ENCODE measurements around the gene LDB3.

The LDB3 gene

GRCh38 chr10:86699991-86700840, 31.9 kb downstream of the LDB3 start:
- H3K4me3 ChIP-seq (ENCODE audit: low read length) = no peak overlapping the region
- DNase-seq (ENCODE audit: low read depth) = no peak
- no peak for TF ChIP-seq CTCF (conservative IDR thresholded peaks at IDR 0.05; ENCODE audit: low read depth, low read length)

GRCh38 chr10:86700851-86701617, 32.7 kb downstream of the LDB3 start:
- TF ChIP-seq CTCF (conservative IDR thresholded peaks at IDR 0.05; ENCODE audit: low read depth, low read length) = no peak
- no peak overlapping the region for H3K4me3 ChIP-seq (ENCODE audit: low read length)
- DNase-seq (ENCODE audit: low read depth) = no peak

GRCh38 chr10:86703176-86703575, 34.9 kb downstream of the LDB3 start:
- TF ChIP-seq CTCF (conservative IDR thresholded peaks at IDR 0.05; ENCODE audit: low read depth, low read length) = no peak
- no peak for DNase-seq (ENCODE audit: low read depth)
- no peak overlapping the region for H3K4me3 ChIP-seq (ENCODE audit: low read length)

GRCh38 chr10:86705139-86705538, 36.8 kb downstream of the LDB3 start:
- DNase-seq (ENCODE audit: low read depth) = no peak
- H3K4me3 ChIP-seq (ENCODE audit: low read length) = no peak overlapping the region
- TF ChIP-seq CTCF (conservative IDR thresholded peaks at IDR 0.05; ENCODE audit: low read depth, low read length) = no peak

- TF ChIP-seq CTCF (conservative IDR thresholded peaks at IDR 0.05; ENCODE audit: low read depth, low read length) = no peak
- DNase-seq (ENCODE audit: low read depth) = no peak
Observed at GRCh38 chr10:86705905-86706304, 37.6 kb downstream of the LDB3 start.

GRCh38 chr10:86706401-86706841, 38.1 kb downstream of the LDB3 start:
- no peak for TF ChIP-seq CTCF (conservative IDR thresholded peaks at IDR 0.05; ENCODE audit: low read depth, low read length)
- no peak overlapping the region for H3K4me3 ChIP-seq (ENCODE audit: low read length)
- no peak for DNase-seq (ENCODE audit: low read depth)

More at GRCh38 chr10:86705905-86706304, 37.6 kb downstream of the LDB3 start:
- no peak overlapping the region for H3K4me3 ChIP-seq (ENCODE audit: low read length)
